GM12878 (cell line): Measurements from ENCODE around the gene ABCA10. TPM values are rescaled to one million over a fixed set of nuclear protein-coding genes. Genes with fewer than 3 reads are reported as not detected.

Source experiments
- ATAC-seq: fragments of 200-7000 bp; cut with Tn5 transposase; 3 replicates; pipeline ENCODE4 v1.9.1; 2020; ENCODE audit warnings: mild to moderate bottlenecking, moderate library complexity
- BruUV-seq: library from RNA; stranded (reverse); fragments of 400-500 nt; replicated peaks from 2 replicates; lab custom pipeline; 2021; lab: Mats Ljungman, UMichigan
- CTCF ChIA-PET: fragments of 300-600 bp; sonication (Branson Sonifier 250); formaldehyde crosslinking; extraction: SDS; loops from one replicate; lab custom pipeline; 2021; ENCODE audit warnings: inconsistent platforms; lab: Yijun Ruan, JAX
- POLR2A ChIA-PET: fragments of 350-600 bp; formaldehyde crosslinking; extraction: SDS; loops from one replicate; lab custom pipeline; 2021; ENCODE audit warnings: inconsistent platforms; lab: Charles Lee
- RAD21 ChIA-PET: fragments of 300-600 bp; sonication (Branson Sonifier 250); formaldehyde crosslinking; loops from one replicate; lab custom pipeline; 2023; ENCODE audit warnings: antibody characterized with exemption; ENCODE audit not compliant: unreplicated experiment; lab: Charles Lee
- SMC1A ChIA-PET: fragments of 300-600 bp; sonication (Branson Sonifier 250); formaldehyde crosslinking; loops from one replicate; lab custom pipeline; 2023; ENCODE audit not compliant: unreplicated experiment, uncharacterized antibody; lab: Charles Lee
- DNase-seq: peaks from one replicate; pipeline ENCODE4 v3.0.0-alpha.2; 2011; ENCODE audit warnings: low read depth, low spot score
- FAIRE-seq: peaks from 3 replicates; lab custom pipeline; 2011; peaks lifted over from hg19 to GRCh38; lab: Jason Lieb, UNC
- H2AFZ ChIP-seq: 2 replicates; pipeline ENCODE4 v1.6.0; 2011; ENCODE audit warnings: low read depth, low read length, control low read depth; ENCODE audit not compliant: control insufficient read depth
- H3K27ac ChIP-seq: 2 replicates; pipeline ENCODE4 v1.5.1; 2011; ENCODE audit warnings: control low read depth; ENCODE audit not compliant: control insufficient read depth, insufficient read depth
- H3K27me3 ChIP-seq, 2 experiments: replicated peaks in 1 of 2; 2 replicates each; pipeline versions ENCODE4 v1.6.0 to v1.6.1; 2011; ENCODE audit warnings: low read length in 1 of 2; ENCODE audit not compliant: control insufficient read depth in 2 of 2, insufficient read depth in 2 of 2
- H3K36me3 ChIP-seq, 2 experiments: 2 replicates each; pipeline ENCODE4 v1.5.1; 2011; ENCODE audit warnings: low read length in 1 of 2; ENCODE audit not compliant: control insufficient read depth in 2 of 2, insufficient read depth in 2 of 2
- H3K4me1 ChIP-seq: 2 replicates; pipeline ENCODE4 v1.6.1; 2011; ENCODE audit warnings: mild to moderate bottlenecking, low read length, moderate library complexity, mixed read lengths; ENCODE audit not compliant: control insufficient read depth, insufficient read depth
- H3K4me2 ChIP-seq: 2 replicates; pipeline ENCODE4 v1.6.0; 2011; ENCODE audit warnings: control low read depth; ENCODE audit not compliant: control insufficient read depth, insufficient read depth
- H3K4me3 ChIP-seq: fragments of 200-600 bp; sonication (generic); 2 replicates; pipeline ENCODE4 v1.5.1; 2016
- H3K79me2 ChIP-seq: 2 replicates; pipeline ENCODE4 v1.6.0; 2011; ENCODE audit warnings: low read length; ENCODE audit not compliant: control insufficient read depth, insufficient read depth
- H3K9ac ChIP-seq: 2 replicates; pipeline ENCODE4 v1.8.0; 2011; ENCODE audit warnings: low read length, control low read depth, mixed read lengths; ENCODE audit not compliant: control insufficient read depth, insufficient read depth
- H3K9me3 ChIP-seq: replicated peaks from 3 replicates; pipeline ENCODE4 v1.5.1; 2011; ENCODE audit warnings: mild to moderate bottlenecking, low read length; ENCODE audit not compliant: control insufficient read depth, insufficient read depth
- H4K20me1 ChIP-seq: 2 replicates; pipeline ENCODE4 v1.6.0; 2011; ENCODE audit not compliant: control insufficient read depth, insufficient read depth
- CREB1 ChIP-seq: IDR thresholded peaks from 2 replicates; pipeline ENCODE4 v1.6.1; 2012; ENCODE audit warnings: low read depth, mild to moderate bottlenecking, inconsistent platforms
- EGR1 ChIP-seq, 2 experiments: IDR thresholded peaks; 1 replicate in 1 of 2; 2 replicates in 1 of 2; pipeline ENCODE4 v1.6.1; 2011 to 2012; ENCODE audit warnings: low read depth in 2 of 2, low read length in 2 of 2, borderline replicate concordance in 1 of 2, mild to moderate bottlenecking in 1 of 2, moderate library complexity in 1 of 2
- FOS ChIP-seq: IDR thresholded peaks from 3 replicates; pipeline ENCODE4 v1.6.1; 2011; ENCODE audit warnings: borderline replicate concordance; ENCODE audit not compliant: insufficient read length; ENCODE audit errors: extremely low read depth
- NRF1 ChIP-seq: conservative IDR thresholded peaks from 2 replicates; pipeline ENCODE4 v1.6.1; 2011; ENCODE audit warnings: mild to moderate bottlenecking, low read depth, low read length, improper control_type of control experiment
- PAX8 ChIP-seq: fragments of 450-650 bp; IDR thresholded peaks from 2 replicates; pipeline ENCODE4 v1.6.1; 2017; ENCODE audit warnings: mild to moderate bottlenecking, moderate library complexity
- POLR2AphosphoS2 ChIP-seq: IDR thresholded peaks from 2 replicates; pipeline ENCODE4 v1.6.1; 2011; ENCODE audit warnings: low read depth, mild to moderate bottlenecking, low read length, improper control_type of control experiment, moderate library complexity
- SREBF1 ChIP-seq: IDR thresholded peaks from 2 replicates; pipeline ENCODE4 v1.6.1; 2012; ENCODE audit warnings: mild to moderate bottlenecking, low read length
- TARDBP ChIP-seq: IDR thresholded peaks from 2 replicates; pipeline ENCODE4 v1.6.1; 2016; ENCODE audit warnings: borderline replicate concordance
- USF2 ChIP-seq: IDR thresholded peaks from 2 replicates; pipeline ENCODE4 v1.6.1; 2011; ENCODE audit warnings: low read depth, low read length, improper control_type of control experiment, borderline replicate concordance
- ZBTB33 ChIP-seq: fragments of 450-650 bp; IDR thresholded peaks from 2 replicates; pipeline ENCODE4 v1.6.1; 2017; ENCODE audit warnings: mild to moderate bottlenecking
- ZNF217 ChIP-seq: fragments of 450-650 bp; IDR thresholded peaks from 2 replicates; pipeline ENCODE4 v1.6.1; 2017; ENCODE audit warnings: antibody characterized with exemption, mild to moderate bottlenecking
- ZSCAN29 ChIP-seq: fragments of 450-650 bp; IDR thresholded peaks from 2 replicates; pipeline ENCODE4 v1.6.1; 2017; ENCODE audit warnings: mild to moderate bottlenecking, moderate library complexity
- WGBS: methylation state at CpG from one replicate; pipeline ENCODE4 v1.1.6; 2016; ENCODE audit warnings: low lambda C conversion rate; ENCODE audit not compliant: insufficient replicate concordance, insufficient coverage; ENCODE audit errors: missing lambda C conversion rate; 5-methylcytosine and 5-hydroxymethylcytosine counted together
- in situ Hi-C: fragments of 300-500 bp; cut with MboI; formaldehyde crosslinking; loops from 9 replicates; pipeline ENCODE4 v1.14.3; 2018; ENCODE audit warnings: mixed read lengths
- intact Hi-C: fragments of 100-400 bp; cut with micrococcal nuclease; formaldehyde crosslinking; loops from one replicate; pipeline ENCODE4 v1.14.2; 2022; ENCODE audit not compliant: unreplicated experiment
- polyA plus RNA-seq, 11 experiments: library from polyadenylated mRNA; depleted of rRNA in 4 of 11; unstranded in 6 of 11; stranded (reverse) in 5 of 11; fragments of >200 nt; fragmentation: Nextera tagmentation in 4 of 11; fragmentation: Illumina TruSeq in 1 of 11; extraction: Ambion mirVana in 4 of 11; extraction: Trizol in 1 of 11; gene quantifications; 1 replicate in 1 of 11; 2 replicates in 10 of 11; pipeline versions ENCODE4 v1.2.1 to v1.2.3, GENCODE V29; 2011 to 2016; ENCODE audit warnings: inconsistent platforms in 2 of 11, missing spikeins in 2 of 11, low read depth in 1 of 11
- total RNA-seq, 4 experiments: library from RNA; depleted of rRNA in 3 of 4; stranded (reverse); fragments of >200 nt in 3 of 4; fragmentation: Illumina TruSeq in 1 of 4; extraction: Trizol in 1 of 4; gene quantifications; 2 replicates each; pipeline versions ENCODE4 v1.2.1 to v1.2.3, GENCODE V29; 2013 to 2021

ABCA10 gene
- total and polyA plus RNA-seq, 10 of the 15 experiments (the other 5 are each of a cell fraction or from before 2014, with no cell fraction given): 0.33 to 3.0 (median 0.83) TPM

- TF ChIP-seq NRF1 (no peak), SREBF1 (no peak), CREB1 (no peak), ZNF217 (no peak), EGR1 (IDR thresholded peaks at IDR 0.05; ENCODE audit: borderline replicate concordance in 1 of 2, low read depth in 2 of 2, low read length in 2 of 2) (no peak), FOS (no peak), USF2 (no peak), TARDBP (no peak), ZBTB33 (no peak), PAX8 (no peak), ZSCAN29 (no peak), POLR2AphosphoS2 (no peak)
- no peak overlapping the region for H3K9ac ChIP-seq
- SMC1A ChIA-PET: interaction anchor here (0.7 to 4.2 kb wide), 10 partner anchors 8 to 461 kb away, joined by 3 to 29 read pairs (median 6); partner anchors contain the start of gene ABCA10
- no peak for ATAC-seq
- H3K4me1 ChIP-seq: peaks cover 4% of the 10 kb centered on the region; the same call in 1 of the 2 replicates
- RAD21 ChIA-PET: interaction anchor here (1.0 to 3.2 kb wide), 7 partner anchors 8 to 465 kb away, joined by 5 to 13 read pairs (median 8); no protein-coding TSS in a partner anchor
- H3K4me2 ChIP-seq: no peak overlapping the region
- CTCF ChIA-PET: interaction anchor here (0.9 to 3.8 kb wide), 9 partner anchors 9 to 465 kb away, joined by 3 to 54 read pairs (median 8); no protein-coding TSS in a partner anchor
- no peaks in the 10 kb centered on the region for H3K79me2 ChIP-seq
- H3K36me3 ChIP-seq: no peaks in the 10 kb centered on the region
- no peaks in the 10 kb centered on the region for H4K20me1 ChIP-seq
- H2AFZ ChIP-seq: no peak overlapping the region
- 50% methylated on average over 2 of the region's 2 CpGs for WGBS
- no peak for DNase-seq
- no TSS peak for BruUV-seq
- POLR2A ChIA-PET: no interaction called here
- peaks cover 8% of the 10 kb centered on the region for H3K9me3 ChIP-seq
- in situ Hi-C loops: no loop called here
- intact Hi-C loops: loop anchor here (5.0 kb wide), 1 partner anchor 324 kb away; no protein-coding TSS in a partner anchor
- H3K27me3 ChIP-seq: no peaks in the 10 kb centered on the region
- FAIRE-seq: no peak
- H3K27ac ChIP-seq: no peak overlapping the region
- H3K4me3 ChIP-seq: no peak overlapping the region
Measured at GRCh38 chr17:69236464-69236863, 7.8 kb upstream of the ABCA10 start.
